ENCODE data around the gene CEP192.

CEP192 gene

DNA sequence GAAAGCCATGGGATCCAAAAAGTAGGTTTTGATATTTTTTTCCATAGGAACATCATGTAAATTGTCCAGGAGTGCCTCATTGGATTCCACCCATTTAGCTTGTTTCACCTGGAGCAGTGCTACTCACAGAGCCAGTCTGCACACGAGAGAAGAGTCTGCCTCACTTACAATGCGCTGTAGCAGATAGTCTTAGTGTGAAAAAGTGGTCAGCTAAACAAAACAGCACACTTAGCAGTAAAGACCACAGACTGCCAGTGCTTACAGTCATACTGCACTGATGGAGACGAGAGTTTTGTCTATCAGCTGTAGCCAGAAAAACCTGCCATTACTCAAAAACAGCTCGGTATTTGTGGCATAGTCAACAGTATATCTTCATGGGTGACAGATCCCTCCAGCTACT is 113.9 kb downstream of the CEP192 start:
- DNase-seq = no peak

DNA sequence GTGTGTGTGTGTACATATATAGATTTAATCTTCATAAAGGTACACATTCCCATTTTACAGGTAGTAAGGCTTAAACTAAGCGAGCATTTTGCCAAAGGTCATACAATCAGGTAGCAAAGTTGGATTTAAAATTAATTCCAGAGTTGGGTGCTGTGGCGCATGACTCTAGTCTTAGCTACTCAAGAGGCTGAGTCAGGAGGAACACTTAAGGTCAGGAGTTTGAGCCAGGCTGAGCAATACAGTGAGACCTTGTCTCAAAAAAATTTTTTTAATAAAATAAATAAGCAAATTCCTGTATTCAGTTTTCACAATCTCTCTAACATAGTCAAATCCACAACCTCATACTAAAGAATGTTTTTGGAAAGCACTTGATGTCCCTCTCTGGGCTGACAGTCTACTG is 115.9 kb downstream of the CEP192 start:
- DNase-seq = no peak

DNA sequence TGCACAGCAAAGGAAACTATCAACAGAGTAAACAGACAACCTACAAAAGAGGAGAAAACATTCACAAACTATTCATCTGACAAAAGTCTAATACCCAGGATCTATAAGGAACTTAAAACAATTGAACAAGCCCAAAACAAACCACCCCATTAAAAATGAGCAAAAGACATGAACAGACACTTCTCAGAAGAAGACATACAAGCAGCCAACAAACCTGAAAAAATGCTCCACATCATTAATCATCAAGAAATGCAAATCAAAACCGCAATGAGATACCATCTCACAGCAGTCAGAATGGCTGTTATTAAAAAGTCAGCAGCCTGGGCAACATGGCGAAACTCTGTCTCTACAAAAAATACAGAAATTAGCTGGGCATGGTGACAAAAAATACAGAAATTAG is 117.2 kb downstream of the CEP192 start:
- DNase-seq = no peak

DNA sequence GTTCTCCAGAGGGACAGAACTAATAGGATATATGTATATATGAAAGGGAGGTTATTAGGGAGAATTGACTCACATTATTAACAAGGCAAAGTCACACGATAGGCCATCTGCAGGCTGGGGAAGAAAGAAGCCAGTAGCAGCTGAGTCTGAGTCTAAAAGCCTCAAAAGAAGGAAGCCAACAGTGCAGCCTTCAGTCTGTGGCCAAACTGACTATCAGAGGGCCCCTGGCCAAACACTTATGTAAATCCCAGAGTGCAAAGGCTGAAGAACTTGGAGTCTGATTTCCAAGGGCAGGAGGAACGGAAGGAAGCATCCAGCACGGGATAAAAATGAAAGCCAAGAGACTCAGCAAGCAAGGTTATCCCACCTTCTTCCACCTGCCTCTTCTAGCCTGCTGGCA is 119.4 kb downstream of the CEP192 start:
- no peak for DNase-seq

DNA sequence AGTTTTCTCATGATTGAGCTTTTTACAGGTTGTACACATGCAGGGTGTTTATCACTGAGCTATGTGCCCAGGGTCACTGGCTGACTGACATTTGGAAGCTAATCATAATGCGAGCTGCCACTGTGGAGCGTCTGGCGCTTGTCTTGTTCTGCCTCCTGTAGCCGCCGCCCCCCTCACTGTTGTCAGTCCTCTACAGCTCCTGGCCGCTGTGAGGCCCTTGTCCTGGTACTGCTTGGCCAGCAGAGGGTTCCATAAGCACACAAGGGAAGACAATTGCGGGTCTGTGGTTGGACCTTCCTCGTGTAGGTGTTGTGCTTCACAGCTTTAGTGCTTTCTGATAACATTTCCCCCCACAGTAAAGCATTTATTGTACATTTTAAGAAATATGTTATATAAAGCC is 121.8 kb downstream of the CEP192 start:
- DNase-seq = peak; percentile 43

DNA sequence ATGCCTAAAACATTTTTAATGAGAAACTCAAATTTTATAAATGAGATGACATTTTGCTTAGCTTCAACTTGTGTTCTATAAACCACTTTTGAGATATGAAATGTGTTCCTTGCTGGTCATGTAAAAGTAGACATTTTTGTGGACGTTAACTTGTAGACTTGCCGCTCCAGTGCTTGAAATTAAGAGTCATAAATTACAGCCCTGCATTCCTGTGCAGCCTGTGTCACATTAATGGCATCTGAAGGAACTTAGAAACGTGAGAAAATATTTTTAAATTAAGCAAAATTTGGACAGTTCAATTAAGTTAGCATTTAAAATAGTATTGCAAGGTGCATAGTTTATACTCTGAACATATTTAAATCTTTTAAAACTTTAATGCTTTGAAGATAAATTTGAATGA is 129.1 kb downstream of the CEP192 start:
- no peak for DNase-seq

DNA sequence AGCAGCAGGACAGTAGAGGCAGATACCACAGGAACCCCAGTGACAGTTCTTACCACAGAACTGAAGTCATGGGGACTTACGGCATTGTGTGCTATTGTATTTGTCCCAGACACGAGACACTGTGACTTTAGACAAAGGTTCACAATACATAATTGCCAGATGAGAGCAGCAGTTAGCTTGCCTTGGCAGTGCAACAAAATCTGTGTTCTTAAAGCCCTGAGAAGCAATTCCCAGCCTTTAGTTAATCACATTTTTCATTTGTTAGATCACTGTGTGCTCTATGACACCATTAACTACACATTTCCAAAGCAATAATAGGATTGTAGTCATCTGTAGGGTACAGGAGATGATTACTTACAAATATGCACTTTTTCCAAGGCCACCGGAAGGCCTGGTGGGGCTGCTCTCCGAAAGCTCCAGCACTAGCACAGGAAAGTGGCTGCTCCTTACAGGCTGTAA is 129.8 kb downstream of the CEP192 start:
- DNase-seq = peak; percentile 69

DNA sequence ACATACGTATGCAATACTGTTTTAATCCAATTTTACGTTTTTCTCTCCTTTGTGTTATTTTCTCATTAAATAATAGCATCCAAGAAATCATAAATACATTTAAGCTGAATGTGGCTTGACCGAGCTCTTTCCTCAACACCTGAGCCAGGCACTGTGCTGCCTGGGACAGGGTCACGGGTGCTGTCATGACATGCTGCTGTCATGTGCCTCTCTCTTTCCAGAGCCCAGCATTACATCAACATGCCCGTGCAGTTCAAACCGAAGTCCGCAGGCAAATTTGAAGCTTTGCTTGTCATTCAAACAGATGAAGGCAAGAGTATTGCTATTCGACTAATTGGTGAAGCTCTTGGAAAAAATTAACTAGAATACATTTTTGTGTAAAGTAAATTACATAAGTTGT is 133.2 kb downstream of the CEP192 start:
- DNase-seq = no peak

DNA sequence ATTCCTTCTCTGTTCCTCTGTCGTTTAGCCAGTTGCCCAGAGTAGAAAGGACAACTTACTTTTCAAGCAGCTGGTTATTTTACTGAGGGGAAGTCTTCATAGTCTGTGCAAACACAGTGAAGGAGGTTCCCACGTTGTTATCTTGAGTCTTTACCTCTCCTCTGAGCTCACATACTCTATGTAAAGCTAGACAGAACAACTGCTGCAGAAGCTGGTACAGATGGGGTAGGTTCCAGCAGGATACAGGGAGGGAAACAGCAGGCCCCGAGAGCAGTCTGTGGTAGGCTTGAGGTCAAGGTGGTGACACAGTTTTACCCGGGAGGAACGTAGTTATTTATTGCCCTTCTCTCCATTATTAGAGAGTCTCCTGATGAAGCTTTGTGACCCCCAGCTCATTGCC is 134.0 kb downstream of the CEP192 start:
- DNase-seq = no peak

DNA sequence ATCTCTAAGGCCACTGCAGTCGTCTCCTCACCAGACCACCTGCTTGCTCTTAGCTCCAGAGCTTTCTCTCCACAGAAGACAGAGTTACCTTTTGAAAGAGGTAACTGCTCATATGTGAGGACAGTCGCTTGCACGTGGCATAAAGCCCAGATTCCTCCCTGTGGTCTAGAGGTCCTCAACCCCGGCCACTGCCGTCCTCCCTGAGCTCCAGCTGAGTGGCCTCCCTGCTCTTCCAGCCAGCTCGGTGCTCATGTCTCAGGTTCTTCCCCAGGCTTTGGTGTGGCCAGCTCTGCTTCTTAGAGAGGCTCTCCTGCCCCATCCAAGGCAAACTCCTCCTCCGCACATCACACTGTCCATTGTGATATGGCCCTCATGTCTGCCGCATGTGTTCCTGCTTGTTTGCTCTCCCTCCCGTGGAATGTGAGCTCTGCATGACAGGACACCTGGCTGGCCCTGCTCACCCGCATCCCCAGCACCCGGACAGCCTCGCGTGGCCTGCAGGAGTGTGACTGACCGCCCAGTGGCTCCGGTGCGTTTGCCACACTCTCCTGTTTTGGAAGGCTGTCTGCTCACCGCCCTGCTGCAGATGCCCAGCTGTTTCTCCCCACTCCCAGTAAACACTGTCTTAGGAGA is 135.9 kb downstream of the CEP192 start:
- no peak for DNase-seq

DNA sequence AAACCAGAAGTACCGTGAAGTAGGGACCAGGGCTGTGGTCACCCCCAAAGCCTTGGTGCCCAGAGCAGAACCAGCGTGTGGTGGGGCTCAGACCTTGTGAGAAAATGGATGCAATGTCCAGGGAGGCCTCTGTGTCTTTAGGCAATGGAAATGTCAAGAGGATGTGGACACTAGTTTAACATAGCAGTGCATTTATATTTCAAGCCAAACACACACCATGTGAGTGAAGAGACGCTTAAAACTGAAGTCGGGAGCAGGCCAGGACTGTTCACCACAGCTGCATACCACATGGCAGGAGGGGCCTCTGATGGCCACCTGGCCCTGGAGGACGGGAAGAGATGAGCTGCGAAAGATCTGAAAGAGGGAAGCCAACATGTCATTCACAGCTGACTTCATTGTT is 140.1 kb downstream of the CEP192 start:
- no peak for DNase-seq

DNA sequence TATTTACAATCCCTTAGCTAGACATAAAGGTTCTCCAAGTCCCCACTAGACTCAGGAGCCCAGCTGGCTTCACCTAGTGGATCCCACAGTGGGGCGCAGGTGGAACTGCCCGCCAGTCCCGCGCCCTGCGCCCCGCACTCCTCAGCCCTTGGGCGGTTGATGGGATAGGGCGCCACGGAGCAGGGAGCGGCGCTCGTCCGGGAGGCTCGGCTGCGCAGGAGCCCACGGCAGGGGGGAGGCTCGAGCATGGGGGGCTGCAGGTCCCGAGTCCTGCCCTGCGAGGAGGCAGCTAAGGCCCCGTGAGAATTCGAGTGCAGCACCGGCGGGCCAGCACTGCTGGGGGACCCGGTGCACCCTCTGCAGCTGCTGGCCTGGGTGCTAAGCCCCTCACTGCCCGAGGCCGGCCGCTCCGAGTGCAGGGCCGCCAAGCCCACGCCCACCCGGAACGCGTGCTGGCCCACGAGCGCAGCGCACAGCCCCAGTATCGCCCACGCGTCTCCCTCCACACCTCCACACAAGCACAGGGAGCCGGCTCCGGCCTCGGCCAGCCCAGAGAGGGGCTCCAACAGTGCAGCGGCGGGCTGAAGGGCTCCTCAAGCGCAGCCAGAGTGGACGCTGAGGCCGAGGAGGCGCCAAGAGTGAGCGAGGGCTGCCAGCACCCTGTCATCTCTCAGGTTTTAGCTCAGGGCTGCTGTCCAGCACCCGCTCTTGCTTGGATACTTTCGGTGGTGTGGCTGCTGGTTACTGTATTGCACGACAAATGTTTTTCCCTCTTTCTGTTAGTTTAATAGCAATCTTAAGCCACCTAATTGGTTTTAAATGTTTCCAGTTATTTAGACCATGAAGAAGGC is 143.6 kb downstream of the CEP192 start:
- DNase-seq = no peak

DNA sequence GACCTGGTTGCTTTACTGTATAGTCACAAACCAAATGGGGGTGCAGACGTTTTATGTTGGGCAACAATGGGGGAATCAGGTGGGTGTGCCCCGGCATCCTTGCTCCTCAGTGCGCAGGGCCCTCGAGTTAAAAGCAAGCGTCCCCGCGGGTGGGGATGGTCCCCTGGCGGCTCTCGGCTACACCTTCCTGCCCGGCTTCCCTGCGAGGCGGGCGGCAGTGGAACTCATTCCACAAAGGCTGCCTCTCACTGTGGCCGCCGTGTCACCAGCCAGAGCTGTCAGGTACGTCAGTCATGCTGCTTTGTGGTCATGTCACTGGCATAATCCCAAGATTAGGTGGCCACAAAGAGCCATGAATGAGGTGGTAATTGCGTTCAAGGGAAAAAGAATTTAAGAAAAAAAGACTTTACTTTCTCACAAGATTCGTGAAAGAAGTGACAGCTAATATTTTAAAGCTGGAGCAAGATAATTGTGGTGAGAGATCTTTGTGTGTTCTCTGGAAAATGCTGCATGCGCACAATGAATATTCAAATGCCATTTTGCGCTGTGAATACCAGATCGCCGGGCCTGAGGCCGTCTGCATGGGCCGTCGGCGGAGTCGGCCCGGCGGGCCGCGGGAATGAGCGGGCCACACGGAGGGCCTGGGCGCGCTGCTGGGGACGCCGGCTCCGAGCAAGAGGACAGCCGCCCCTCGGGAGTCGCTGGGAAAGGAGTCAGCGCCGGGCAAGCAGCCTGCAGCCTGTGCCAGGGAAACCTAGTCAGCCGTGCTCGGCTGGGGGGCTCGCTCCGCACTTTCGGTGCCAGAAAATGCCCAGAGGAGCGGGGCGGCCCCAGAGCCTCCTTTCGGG is 145.1 kb downstream of the CEP192 start:
- DNase-seq = peak; percentile 31

DNA sequence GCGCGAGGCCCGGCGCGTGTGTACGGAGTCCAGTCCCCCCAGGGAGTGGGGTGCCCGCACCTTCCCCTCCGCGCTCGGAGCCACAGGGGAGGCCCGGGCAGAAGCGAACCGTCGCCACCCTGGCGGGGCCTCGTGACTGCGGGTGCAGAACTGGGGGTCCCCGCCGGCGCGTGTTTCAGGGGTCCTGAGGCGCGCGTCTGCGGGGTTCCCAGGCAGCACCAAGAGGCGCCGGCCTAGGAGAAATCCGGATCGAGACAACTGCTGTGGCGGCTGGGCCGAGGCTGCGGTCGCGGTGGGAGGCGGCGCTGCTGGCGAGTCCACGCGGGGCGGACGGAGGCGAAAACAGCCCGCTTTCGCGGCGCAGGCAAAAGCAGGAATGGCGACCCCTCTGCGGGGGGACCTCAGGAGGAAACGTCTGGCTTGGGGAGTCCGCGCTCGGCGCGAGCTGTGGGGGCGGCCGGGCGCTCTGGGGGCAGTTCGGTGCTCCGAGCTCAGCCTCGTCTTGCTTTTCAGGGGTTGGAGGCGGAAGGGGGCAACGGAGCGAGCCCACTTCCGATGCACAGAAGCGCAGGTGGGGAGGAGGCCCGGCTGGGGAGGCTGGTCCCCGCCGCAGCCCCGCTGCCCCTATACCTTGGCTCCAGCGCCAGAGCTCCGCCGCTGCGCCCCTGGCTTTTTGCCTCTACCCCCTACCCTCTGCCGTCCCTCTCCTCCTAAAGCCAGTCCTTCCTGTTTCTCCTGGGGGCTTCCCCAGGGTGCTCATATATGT is 145.9 kb downstream of the CEP192 start:
- DNase-seq = peak; percentile 13

DNA sequence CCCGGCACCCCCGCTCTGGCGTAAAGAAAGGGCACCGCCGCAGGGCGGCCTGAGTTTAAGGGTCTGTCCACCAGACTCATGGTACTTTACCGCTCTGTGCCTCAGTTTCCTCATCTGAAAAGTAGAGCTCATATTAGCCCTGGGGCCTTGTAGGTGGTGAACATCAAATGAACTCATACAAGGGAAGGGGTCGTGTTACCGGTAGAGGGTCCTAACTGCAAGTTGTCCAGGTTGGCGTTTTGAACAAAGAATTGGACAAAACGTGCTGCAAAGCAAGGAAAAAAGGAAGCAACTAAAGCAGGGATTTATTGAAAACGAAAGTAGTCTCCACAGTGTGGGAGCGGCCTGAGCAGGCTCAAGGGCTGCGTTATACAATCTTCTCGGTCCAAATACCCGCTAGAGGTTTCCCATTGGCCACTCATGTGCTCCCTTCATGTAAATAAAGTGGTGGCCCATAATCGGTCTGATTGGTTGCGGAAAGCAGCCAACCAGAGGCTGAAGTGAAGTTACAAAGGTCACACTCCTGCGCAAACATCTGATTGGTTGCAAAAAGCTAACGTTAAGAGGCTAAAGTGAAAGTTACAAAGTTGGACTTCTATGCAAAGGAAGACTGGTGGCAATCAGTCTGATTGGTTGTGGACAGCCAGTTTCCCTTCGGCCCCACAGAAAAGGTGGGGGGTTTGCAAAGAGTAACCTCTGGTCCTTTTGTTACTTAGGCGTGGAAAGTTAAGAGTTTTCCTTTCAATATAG is 146.7 kb downstream of the CEP192 start:
- DNase-seq = no peak

DNA sequence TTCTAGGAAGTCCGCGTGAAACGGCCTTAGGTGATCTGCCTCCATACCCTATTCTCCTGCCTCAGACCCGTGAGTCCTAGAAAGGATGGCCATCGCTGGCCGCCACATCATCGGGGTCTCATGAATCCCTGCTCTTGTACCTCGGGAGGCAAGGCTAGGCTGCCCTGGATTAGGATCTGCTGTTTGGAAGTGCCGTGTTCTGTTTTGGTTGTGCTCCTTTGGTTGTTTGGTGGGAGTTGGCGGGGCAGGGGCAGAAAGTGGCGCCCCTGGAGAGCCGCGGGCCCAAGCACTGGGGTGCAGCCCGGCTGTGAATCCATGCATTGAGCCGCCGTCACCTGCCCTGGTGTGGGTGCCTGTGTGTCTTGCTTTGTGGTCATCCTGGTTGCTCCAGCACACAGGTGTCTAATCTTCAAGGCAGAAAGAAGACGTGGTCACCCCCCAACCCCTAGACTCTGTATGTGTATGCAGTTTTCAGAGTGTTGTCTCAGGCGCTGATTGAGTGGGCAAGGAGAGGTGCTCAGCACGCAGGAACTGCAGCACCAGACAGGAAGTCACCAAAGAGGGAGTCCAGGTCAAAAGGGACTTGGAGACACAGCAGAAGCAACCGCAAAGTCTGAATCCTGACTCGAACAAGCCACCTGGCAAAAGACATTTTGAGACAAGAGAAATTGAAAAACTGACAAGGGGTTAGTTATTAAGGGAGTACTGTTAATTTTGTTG is 147.4 kb downstream of the CEP192 start:
- DNase-seq = no peak

DNA sequence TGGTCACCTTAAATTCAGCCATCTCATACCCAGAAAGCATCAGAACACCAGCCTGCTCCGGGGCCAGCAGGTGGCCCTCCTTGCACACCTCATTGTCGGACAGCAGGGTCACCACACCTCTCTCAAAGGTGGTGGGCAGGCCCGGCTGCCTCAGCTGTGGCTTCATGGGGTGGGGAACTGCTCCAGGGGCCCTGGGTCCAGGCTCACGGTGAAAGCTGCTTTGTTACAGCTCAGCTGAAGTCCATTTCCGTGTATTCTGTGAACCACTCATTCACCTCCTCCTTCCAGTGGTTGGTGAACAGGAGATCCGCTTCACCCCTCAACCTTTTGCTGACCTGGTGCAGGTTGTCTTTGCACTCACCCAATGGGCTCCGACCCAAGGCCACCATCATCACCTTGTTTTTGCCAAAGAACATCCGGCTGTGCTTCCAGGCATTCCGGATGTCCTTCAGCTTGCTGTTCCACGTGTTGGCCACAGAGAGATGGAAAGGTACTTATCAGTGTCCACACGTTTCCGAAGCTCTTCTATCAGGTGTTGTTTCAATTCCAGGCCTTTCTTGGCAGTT is 148.8 kb downstream of the CEP192 start:
- DNase-seq = no peak

DNA sequence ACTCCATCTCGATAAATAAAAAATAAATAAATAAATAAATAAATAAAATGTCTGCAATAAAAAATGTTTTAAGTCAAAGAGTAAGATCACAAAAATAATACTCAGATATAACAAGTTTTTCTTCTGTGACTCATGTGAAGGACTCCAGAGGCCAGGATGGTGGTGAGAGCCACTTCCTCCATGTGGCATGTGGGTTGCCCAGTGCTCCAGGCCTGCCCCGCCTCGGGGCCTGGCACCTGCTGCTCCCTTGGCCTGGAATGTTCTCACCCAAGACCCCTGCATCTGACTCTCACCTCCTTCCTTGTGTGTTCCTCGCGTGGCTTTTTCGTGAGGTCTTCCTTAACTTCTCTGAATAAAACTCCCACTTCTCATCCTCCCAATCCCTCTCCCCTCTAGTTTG is 150.0 kb downstream of the CEP192 start:
- DNase-seq = no peak

DNA sequence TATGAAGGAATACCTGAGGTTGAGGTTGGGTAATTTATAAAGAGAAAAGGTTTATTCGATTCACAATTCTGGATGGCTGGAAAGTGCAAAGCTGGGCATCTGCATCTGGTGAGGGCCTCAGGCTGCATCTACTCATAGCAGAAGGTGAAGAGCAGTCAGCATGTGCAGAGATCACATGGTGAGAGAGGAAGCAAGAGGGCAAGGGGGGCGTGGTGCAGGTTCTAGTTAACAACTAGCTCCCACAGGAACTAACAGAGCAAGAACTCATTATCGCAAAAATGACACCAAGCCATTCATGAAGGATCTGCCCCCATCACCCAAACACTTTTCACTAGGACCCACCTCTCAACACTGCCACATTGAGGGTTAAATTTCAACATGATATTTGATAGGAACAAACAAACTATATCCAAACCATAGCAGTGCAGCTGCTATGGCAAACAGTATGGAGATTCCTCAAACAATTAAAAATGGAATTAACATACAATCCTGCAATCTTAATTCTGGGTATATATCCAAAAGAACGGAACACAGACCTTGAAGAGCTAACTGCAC is 154.6 kb downstream of the CEP192 start:
- DNase-seq = no peak

DNA sequence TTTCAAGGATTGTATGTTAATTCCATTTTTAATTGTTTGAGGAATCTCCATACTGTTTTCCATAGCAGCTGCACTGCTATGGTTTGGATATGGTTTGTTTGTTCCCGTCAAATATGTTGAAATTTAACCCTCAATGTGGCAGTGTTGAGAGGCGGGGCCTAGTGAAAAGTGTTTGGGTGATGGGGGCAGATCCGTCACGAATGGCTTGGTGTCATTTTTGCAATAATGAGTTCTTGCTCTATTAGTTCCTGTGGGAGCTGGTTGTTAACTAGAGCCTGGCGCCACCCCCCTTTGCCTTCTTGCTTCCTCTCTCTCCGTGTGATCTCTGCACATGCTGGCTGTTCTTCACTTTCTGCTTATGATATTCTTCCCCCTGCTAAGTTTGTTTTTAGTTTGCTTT is 156.0 kb downstream of the CEP192 start:
- DNase-seq = peak; percentile 4

All from fibroblast of skin of scalp (primary cell).